Skeletal muscle satellite cell (primary cell): Measurements from ENCODE around the gene PNMA3. TPM values are rescaled to one million over a fixed set of nuclear protein-coding genes. Genes with fewer than 3 reads are reported as not detected.
"Not testable (repeated sequence)": the region's sequence is repeated elsewhere in the genome, so short reads cannot be mapped to it uniquely, and the experiment has no call there.

Source experiments
- H3K27me3 ChIP-seq: 2 replicates; pipeline ENCODE4 v1.7.0; 2013; ENCODE audit warnings: low read length; ENCODE audit not compliant: control insufficient read depth, insufficient read depth
- H3K36me3 ChIP-seq: 2 replicates; pipeline ENCODE4 v1.7.0; 2013; ENCODE audit warnings: mild to moderate bottlenecking, control low read depth, low read length; ENCODE audit not compliant: insufficient read depth
- H3K4me1 ChIP-seq: 2 replicates; pipeline ENCODE4 v1.7.0; 2013; ENCODE audit warnings: low read length; ENCODE audit not compliant: control insufficient read depth, insufficient read depth
- H3K4me2 ChIP-seq: 2 replicates; pipeline ENCODE4 v1.7.0; 2013; ENCODE audit warnings: mild to moderate bottlenecking, low read length
- H3K4me3 ChIP-seq: 2 replicates; pipeline ENCODE4 v1.7.0; 2013; ENCODE audit warnings: low read length
- H3K9ac ChIP-seq: 2 replicates; pipeline ENCODE4 v1.7.0; 2013; ENCODE audit warnings: mild to moderate bottlenecking, low read depth, low read length, moderate library complexity
- H3K9me3 ChIP-seq: replicated peaks from 2 replicates; pipeline ENCODE4 v1.7.0; 2013; ENCODE audit warnings: mild to moderate bottlenecking, control low read depth, low read length
- total RNA-seq: library from RNA; depleted of rRNA; stranded (reverse); fragments of >200 nt; gene quantifications from 2 replicates; pipeline ENCODE4 v1.2.3, GENCODE V29; 2012; rRNA removed

Gene PNMA3, protein sequence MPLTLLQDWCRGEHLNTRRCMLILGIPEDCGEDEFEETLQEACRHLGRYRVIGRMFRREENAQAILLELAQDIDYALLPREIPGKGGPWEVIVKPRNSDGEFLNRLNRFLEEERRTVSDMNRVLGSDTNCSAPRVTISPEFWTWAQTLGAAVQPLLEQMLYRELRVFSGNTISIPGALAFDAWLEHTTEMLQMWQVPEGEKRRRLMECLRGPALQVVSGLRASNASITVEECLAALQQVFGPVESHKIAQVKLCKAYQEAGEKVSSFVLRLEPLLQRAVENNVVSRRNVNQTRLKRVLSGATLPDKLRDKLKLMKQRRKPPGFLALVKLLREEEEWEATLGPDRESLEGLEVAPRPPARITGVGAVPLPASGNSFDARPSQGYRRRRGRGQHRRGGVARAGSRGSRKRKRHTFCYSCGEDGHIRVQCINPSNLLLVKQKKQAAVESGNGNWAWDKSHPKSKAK
- total RNA-seq: under 0.01 TPM in 1 of 2 replicates, not detected in the other

DNA sequence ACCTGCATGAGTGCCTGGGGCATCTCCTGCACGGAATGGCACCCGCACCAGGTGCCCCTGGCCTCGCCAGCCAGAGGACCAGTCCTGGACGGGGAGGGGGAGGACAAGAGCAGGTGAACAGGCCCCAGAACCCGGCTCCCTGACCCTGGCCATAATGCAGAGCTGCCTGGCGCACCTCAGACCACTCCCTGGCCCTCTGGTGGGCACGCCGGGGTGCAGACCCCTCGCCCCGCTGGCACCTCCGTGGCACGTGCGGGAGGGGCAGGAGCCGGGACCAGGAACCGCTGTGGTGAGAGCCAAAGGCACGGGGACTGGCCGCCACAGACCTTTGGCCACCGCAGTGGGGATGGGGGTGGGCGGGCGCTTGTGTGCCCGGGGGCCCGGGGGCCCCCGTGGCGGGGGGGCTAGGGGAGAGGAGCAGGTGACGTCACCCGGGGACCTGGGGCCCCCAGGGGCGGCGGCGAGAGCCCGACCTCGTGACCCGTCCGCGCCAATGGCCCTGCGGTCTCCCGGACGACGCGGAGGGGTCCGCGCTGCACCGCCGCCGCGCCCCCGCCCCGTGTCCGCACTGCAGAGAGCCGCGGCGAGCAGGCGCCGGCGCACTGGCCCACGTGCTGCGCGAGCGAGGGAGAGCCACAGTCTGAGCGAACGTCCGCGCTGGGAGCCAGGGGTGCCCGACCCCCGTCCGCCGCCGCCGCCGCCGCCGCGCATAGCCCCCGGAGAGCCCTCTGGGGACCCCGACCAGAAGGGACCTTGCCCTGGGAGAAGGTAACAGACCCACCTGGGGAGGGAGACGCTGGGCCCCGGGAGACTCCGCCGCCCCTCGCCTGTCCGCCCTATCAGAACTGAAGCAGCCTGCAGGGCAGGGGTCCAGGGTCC, at the start of gene PNMA3:
Gene PNMA3 (plus strand): TSS at position 600 of the 879 bp plus-strand sequence. CDS start 586 bp downstream, outside the sequence.
- Histone ChIP-seq H3K4me3 (no peak within 1 kb of the TSS), H3K4me2 (no peak within 1 kb of the TSS), H3K4me1 (no peaks in the 10 kb centered on the region), H3K9me3 (no peaks in the 10 kb centered on the region), H3K27me3 (peaks cover 25% of the 10 kb centered on the region), H3K36me3 (no peaks in the 10 kb centered on the region), H3K9ac (no peak within 1 kb of the TSS)

DNA sequence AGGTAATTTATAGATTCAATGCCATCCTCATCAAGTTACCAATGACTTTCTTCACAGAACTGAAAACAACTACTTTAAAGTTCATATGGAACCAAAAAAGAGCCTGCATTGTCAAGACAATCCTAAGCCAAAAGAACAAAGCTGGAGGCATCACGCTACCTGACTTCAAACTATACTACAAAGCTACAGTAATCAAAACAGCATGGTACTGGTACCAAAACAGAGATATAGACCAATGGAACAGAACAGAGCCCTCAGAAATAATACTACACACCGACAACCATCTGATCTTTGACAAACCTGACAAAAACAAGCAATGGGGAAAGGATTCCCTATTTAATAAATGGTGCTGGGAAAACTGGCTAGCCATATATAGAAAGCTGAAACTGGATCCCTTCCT, 39.1 kb upstream of the PNMA3 start:
- H3K4me2 ChIP-seq, H3K4me1 ChIP-seq, H3K9me3 ChIP-seq, H3K27me3 ChIP-seq, H3K4me3 ChIP-seq, H3K9ac ChIP-seq, H3K36me3 ChIP-seq: not testable (repeated sequence)

DNA sequence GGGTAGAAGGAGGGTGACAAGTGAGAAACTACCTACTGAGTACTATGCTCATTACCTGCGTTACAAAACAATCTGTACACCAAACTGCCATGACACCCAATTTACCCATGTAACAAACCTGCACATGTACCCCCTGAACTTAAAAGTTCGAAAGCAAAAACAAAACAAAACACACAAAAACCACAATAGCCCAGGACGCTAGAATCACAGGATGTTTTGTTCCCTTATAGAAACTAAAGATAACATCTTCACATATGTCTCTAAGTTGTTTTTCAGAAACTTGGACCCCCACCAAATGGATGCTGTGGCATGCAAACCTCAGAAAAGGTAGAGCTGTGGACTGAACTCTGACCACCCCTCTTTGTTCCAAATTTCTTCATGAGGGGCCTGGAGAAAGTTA, 37.1 kb upstream of the PNMA3 start:
- H3K36me3 ChIP-seq: no peaks in the 10 kb centered on the region
- no peaks in the 10 kb centered on the region for H3K27me3 ChIP-seq
- no peak overlapping the region for H3K4me2 ChIP-seq
- no peak overlapping the region for H3K9ac ChIP-seq
- H3K4me3 ChIP-seq: no peak overlapping the region
- no peaks in the 10 kb centered on the region for H3K4me1 ChIP-seq
- no peaks in the 10 kb centered on the region for H3K9me3 ChIP-seq

DNA sequence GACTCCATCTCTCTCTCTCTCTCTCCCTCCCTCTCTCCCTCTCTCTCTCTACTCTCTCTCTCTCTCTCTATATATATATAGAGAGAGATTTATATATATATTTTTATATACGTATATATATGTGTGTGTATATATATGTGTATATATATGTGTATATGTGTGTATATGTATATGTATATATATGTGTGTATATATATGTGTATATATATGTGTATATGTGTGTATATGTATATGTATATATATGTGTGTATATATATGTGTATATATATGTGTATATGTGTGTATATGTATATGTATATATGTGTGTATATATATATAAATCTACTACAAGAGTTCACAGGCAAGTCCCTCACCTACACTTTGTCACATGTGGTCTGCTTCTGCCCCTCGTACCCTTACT, 29.8 kb upstream of the PNMA3 start:
- H3K27me3 ChIP-seq, H3K9me3 ChIP-seq, H3K36me3 ChIP-seq, H3K4me3 ChIP-seq, H3K4me1 ChIP-seq, H3K4me2 ChIP-seq, H3K9ac ChIP-seq: not testable (repeated sequence)

DNA sequence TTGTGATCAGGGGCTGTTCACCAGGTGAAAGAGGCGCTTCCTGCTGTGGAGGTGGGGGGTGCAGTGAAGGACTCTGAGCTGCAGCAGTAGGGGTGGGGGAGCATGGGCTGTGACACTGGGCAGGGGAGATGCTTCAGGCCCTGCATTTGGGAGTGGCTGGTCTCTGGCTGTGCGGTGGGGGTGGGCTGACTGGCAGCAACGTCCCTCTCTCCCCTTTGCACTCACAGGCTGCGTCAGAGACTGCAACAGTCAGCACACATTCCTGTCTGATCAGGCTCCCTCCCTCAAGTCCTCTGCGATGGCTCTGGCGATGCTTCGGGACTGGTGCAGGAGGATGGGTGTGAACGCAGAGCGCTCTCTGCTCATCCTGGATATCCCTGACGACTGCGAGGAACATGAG, 27.8 kb upstream of the PNMA3 start:
- not testable (repeated sequence) for H3K4me3 ChIP-seq, H3K9ac ChIP-seq, H3K9me3 ChIP-seq, H3K4me2 ChIP-seq, H3K27me3 ChIP-seq, H3K4me1 ChIP-seq, H3K36me3 ChIP-seq

DNA sequence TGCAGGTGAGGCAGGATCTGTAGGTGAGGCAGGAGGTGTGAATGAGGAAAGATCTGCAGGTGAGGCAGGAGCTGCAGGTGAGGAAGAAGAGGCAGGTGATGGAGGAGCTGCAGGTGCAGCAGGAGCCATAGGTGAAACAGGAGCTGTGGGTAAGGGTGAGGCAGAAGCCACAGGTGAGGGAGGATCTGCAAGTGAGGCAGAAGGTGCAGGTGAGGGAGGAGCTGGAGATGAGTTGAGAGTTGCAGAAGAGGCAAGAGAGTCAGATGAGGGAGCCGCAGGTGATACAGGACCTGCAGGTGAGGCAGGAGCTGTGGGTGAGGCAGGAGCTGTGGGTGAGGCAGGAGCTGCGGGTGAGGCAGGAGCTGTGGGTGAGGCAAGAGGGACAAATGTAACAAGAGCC, 27.1 kb upstream of the PNMA3 start:
- no peaks in the 10 kb centered on the region for H3K4me1 ChIP-seq

DNA sequence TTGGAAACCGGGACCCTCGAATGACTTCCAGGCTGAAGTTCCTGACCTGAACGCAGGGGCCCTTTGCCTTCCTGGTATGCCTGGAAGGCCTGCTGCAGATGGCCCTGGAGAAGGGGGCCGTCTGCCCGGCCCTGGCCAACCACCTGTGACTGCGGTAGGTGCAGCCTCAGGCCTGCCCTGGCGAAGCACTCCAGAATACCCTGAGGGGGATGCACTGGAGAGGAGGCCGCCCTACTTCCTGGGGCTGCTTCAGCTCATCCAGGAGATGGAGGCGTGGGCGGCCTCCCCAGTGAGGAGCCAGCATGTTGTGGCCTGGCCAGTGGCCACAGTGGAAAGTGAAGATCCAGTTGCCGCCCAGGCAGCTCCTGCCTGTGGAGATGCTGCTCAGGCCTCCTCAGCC, 26.4 kb upstream of the PNMA3 start:
- Histone ChIP-seq H3K4me1 (no peaks in the 10 kb centered on the region), H3K4me2 (no peak overlapping the region), H3K9me3 (no peaks in the 10 kb centered on the region), H3K9ac (no peak overlapping the region), H3K27me3 (peaks cover 10% of the 10 kb centered on the region), H3K36me3 (no peaks in the 10 kb centered on the region), H3K4me3 (no peak overlapping the region)

More for the DNA sequence above, 27.1 kb upstream of the PNMA3 start:
- H3K36me3 ChIP-seq: no peaks in the 10 kb centered on the region
- no peak overlapping the region for H3K9ac ChIP-seq
- peaks cover 5% of the 10 kb centered on the region for H3K27me3 ChIP-seq
- H3K9me3 ChIP-seq: no peaks in the 10 kb centered on the region
- H3K4me3 ChIP-seq: no peak overlapping the region
- H3K4me2 ChIP-seq: no peak overlapping the region

DNA sequence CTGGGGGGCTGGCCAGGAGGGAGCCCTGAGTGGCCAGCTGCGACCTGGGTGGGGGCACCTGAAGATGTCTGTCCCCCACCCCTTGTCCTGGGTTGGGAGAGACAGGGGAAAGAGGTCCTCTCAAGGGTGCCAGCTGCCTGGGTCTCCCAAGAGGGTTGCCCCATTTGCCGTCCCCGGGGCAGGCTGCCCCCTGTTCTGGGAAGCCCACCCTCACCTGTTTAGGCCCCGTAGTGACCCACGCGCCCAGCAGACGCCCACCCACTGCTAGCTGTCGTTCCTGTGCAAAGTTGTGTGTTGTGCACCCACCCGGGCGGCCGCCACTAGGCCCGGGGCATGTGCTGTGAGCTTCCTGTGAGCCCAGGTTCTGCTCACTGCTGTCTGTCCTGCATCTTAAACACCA, 25.5 kb upstream of the PNMA3 start:
- Histone ChIP-seq H3K4me3 (no peak overlapping the region), H3K27me3 (peaks cover 10% of the 10 kb centered on the region), H3K36me3 (no peaks in the 10 kb centered on the region), H3K4me1 (no peaks in the 10 kb centered on the region), H3K4me2 (no peak overlapping the region), H3K9ac (no peak overlapping the region), H3K9me3 (no peaks in the 10 kb centered on the region)

DNA sequence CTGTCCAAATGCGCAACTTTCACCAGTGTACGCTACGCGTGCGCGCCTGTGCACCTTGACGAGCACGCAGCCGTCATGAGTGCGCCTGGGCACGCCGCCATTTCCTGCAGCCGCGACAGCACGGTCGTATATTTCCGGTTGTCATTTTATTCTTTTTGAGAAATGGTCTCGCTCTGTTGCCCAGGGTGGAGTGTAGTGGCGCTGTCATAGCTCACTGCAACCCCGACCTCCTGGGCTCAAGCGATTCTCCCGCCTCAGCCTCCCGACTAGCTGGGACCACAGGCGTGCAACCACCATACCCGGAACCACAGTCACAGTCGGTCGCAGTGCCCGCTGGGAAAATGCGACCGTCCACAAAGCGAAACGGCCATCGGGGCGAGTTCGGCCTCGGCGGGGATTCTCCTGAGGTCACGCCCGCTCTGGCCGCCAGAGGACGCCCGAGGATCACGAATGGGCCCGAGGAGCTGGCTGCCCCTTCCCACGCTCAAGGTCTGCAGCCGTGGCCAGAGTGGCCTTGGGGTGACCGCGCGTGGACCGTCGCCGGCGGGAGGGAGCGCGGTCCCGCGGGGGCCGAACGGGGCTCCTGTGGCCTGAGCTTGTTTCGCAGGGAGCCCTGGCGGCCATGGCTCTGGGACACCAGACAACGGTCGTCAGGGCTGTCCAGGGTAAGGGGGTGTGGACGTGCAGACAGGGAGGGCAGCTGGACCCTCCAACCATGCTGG, 23.7 kb upstream of the PNMA3 start:
- Histone ChIP-seq H3K4me3 (peak overlapping the region; percentile 61), H3K9me3 (no peaks in the 10 kb centered on the region), H3K9ac (no peak overlapping the region), H3K4me2 (peak overlapping the region; percentile 81), H3K4me1 (no peaks in the 10 kb centered on the region), H3K36me3 (no peaks in the 10 kb centered on the region), H3K27me3 (peaks cover 10% of the 10 kb centered on the region)

DNA sequence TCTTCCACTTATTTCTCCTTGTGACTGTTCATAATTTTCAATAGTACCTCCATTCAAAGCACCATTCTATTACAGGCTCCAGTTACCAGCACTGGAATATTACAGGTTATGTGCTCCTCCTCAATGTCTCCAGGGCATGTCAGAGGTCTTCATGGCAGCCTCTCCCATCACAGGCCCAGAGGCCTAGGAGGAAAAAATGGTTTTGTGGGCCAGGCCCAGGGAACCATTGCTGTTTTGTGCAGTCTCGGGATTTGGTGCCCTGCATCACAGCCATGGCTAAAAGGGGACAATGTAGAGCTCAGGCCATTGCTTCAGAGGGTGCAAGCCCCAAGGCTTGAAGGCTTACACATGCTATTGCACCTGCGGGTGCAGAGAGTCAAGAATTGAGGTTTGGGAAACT, 7.2 kb upstream of the PNMA3 start:
- Histone ChIP-seq H3K36me3 (no peaks in the 10 kb centered on the region), H3K4me2 (no peak overlapping the region), H3K9ac (no peak overlapping the region), H3K4me1 (no peaks in the 10 kb centered on the region), H3K27me3 (peaks cover 9% of the 10 kb centered on the region), H3K9me3 (no peaks in the 10 kb centered on the region), H3K4me3 (no peak overlapping the region)

DNA sequence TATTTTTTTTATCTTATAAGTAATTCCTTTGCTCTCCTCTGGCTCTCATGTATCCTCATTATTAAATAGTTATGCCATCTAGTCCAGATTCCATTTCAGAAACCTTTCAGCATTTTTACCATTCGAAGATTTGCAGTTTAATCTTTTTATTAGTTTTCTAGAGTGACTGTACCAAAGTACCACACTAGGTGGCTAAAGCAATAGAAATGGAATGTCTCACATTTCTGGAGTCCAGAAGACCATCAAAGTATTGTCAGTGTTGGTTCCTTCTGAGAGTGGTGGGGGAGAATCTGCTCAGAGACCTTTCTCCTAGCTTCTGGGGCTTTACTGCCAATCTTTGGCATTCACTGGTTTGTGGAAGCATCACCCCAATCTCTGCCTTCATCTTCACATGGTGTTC, 3.7 kb upstream of the PNMA3 start:
- Histone ChIP-seq H3K9me3 (no peaks in the 10 kb centered on the region), H3K4me1 (no peaks in the 10 kb centered on the region), H3K27me3 (peaks cover 18% of the 10 kb centered on the region), H3K36me3 (no peaks in the 10 kb centered on the region), H3K4me2 (no peak overlapping the region), H3K9ac (no peak overlapping the region), H3K4me3 (no peak overlapping the region)
